ENCODE measurements around the gene SPAG4.

SPAG4 gene

DNA sequence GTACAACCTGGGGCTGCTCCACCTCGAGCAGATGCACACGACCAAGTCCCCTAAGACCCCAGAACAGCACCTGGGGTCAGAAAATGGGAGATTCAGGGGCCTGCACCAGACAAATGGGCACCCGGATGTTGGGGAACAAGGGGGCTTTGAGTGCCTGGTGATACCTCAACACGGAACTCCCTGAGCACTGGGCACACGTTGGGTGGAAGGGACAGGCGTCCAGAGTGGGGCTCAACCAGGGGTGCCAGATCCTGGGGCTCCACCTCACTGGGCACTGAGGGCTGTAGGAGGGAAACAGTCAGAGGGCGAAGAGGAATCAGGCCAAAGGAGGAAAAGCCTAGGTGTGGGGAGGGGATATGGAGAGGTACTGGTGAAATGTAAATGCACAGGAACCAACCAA is 33.5 kb upstream of the SPAG4 start:
- H3K4me3 ChIP-seq (ENCODE audit: low read depth, low read length) = no peak overlapping the region
- no peaks in the 10 kb centered on the region for H3K27me3 ChIP-seq (ENCODE audit: insufficient read depth, low read length)
- H2BK120ac ChIP-seq (ENCODE audit: insufficient read depth, low read length, poor library complexity) = no peak overlapping the region
- WGBS (ENCODE audit: extremely low coverage, insufficient coverage, insufficient read length) = no CpG with 5 or more reads among the region's 7 CpGs
- H3K9me3 ChIP-seq (ENCODE audit: insufficient read depth, low read depth, low read length) = peaks cover 2% of the 10 kb centered on the region
- no peak overlapping the region for H3K18ac ChIP-seq (ENCODE audit: low read length)
- H2AK5ac ChIP-seq (ENCODE audit: low read length) = no peak overlapping the region
- no peak overlapping the region for H3K4me2 ChIP-seq (ENCODE audit: low read length)
- no peak overlapping the region for H3K4ac ChIP-seq (ENCODE audit: low read depth, low read length)
- no peaks in the 10 kb centered on the region for H3K79me1 ChIP-seq (ENCODE audit: low read length)
- no peaks in the 10 kb centered on the region for H3K36me3 ChIP-seq (ENCODE audit: control insufficient read depth in 1 of 2, insufficient read depth in 2 of 2, low read length in 2 of 2)
- no peak overlapping the region for H2BK5ac ChIP-seq (ENCODE audit: low read depth, low read length, poor library complexity)
- no peak overlapping the region for H2BK12ac ChIP-seq (ENCODE audit: low read length)
- no peak overlapping the region for H3K23ac ChIP-seq (ENCODE audit: low read length)
- DNase-seq = no peak
- H2AFZ ChIP-seq (ENCODE audit: insufficient read depth, low read length, poor library complexity) = no peak overlapping the region
- no peak overlapping the region for H3K9ac ChIP-seq (ENCODE audit: low read length)
- peaks cover 5 to 6% of the 10 kb centered on the region in 2 experiments for H3K4me1 ChIP-seq (ENCODE audit: control insufficient read depth in 1 of 2, insufficient read depth in 2 of 2, low read length in 2 of 2)
- no peak overlapping the region for H3K14ac ChIP-seq (ENCODE audit: low read length)
- no peaks in the 10 kb centered on the region for H3K79me2 ChIP-seq (ENCODE audit: control insufficient read depth, insufficient read depth, low read length, poor library complexity)
- H3K27ac ChIP-seq (ENCODE audit: low read depth, low read length) = no peak overlapping the region
- H4K8ac ChIP-seq (ENCODE audit: low read depth, low read length) = no peak overlapping the region
- H4K91ac ChIP-seq (ENCODE audit: low read depth, low read length) = no peak overlapping the region
- H4K12ac ChIP-seq (ENCODE audit: low read depth, low read length) = no peak overlapping the region

DNA sequence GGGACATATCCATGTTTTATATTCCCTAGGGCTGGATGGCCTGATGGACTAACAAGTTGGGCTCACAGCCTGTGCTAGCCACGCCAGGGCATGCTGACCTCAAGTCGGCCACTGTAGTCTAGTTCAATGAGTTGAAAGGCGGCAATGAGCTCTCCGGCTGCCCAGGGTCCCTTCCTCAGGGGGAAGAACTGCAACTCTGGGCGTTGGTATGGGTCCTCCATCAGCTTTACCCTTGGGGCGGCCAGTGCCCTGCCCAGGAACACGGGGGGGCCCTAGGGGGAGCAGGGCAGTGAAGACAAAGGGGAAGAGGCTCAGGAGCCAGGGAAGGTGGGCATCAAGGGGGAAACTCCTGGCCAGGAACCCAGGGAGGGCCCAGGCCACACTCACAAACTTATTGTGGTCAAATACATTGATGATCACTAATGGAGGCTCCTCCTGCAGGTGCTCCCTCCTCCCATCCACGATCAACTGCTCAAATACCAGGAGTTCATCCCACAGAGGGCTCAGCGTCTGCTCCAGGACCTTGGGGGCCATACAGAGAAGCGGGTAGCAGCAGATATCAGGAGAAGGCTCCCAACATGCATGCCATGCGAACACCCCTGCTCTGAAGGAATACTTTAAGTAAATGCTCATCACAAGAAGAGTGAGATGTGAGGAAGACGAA is 32.8 kb upstream of the SPAG4 start:
- no peak overlapping the region for H4K12ac ChIP-seq (ENCODE audit: low read depth, low read length)
- no peak overlapping the region for H2BK5ac ChIP-seq (ENCODE audit: low read depth, low read length, poor library complexity)
- no peak overlapping the region for H3K27ac ChIP-seq (ENCODE audit: low read depth, low read length)
- no peak overlapping the region for H2BK12ac ChIP-seq (ENCODE audit: low read length)
- no peak overlapping the region for H3K4ac ChIP-seq (ENCODE audit: low read depth, low read length)
- H3K4me3 ChIP-seq (ENCODE audit: low read depth, low read length) = no peak overlapping the region
- H3K23ac ChIP-seq (ENCODE audit: low read length) = no peak overlapping the region
- no peak overlapping the region for H2AFZ ChIP-seq (ENCODE audit: insufficient read depth, low read length, poor library complexity)
- H4K8ac ChIP-seq (ENCODE audit: low read depth, low read length) = no peak overlapping the region
- H3K14ac ChIP-seq (ENCODE audit: low read length) = no peak overlapping the region
- peaks cover 5 to 6% of the 10 kb centered on the region in 2 experiments for H3K4me1 ChIP-seq (ENCODE audit: control insufficient read depth in 1 of 2, insufficient read depth in 2 of 2, low read length in 2 of 2)
- no CpG with 5 or more reads among the region's 12 CpGs for WGBS (ENCODE audit: extremely low coverage, insufficient coverage, insufficient read length)
- H3K79me2 ChIP-seq (ENCODE audit: control insufficient read depth, insufficient read depth, low read length, poor library complexity) = no peaks in the 10 kb centered on the region
- H3K27me3 ChIP-seq (ENCODE audit: insufficient read depth, low read length) = no peaks in the 10 kb centered on the region
- H3K9me3 ChIP-seq (ENCODE audit: insufficient read depth, low read depth, low read length) = peaks cover 2% of the 10 kb centered on the region
- no peak overlapping the region for H3K9ac ChIP-seq (ENCODE audit: low read length)
- H3K36me3 ChIP-seq (ENCODE audit: control insufficient read depth in 1 of 2, insufficient read depth in 2 of 2, low read length in 2 of 2) = no peaks in the 10 kb centered on the region
- no peak overlapping the region for H3K4me2 ChIP-seq (ENCODE audit: low read length)
- H3K79me1 ChIP-seq (ENCODE audit: low read length) = no peaks in the 10 kb centered on the region
- no peak overlapping the region for H2AK5ac ChIP-seq (ENCODE audit: low read length)
- no peak overlapping the region for H4K91ac ChIP-seq (ENCODE audit: low read depth, low read length)
- DNase-seq = no peak
- no peak overlapping the region for H3K18ac ChIP-seq (ENCODE audit: low read length)
- H2BK120ac ChIP-seq (ENCODE audit: insufficient read depth, low read length, poor library complexity) = no peak overlapping the region

DNA sequence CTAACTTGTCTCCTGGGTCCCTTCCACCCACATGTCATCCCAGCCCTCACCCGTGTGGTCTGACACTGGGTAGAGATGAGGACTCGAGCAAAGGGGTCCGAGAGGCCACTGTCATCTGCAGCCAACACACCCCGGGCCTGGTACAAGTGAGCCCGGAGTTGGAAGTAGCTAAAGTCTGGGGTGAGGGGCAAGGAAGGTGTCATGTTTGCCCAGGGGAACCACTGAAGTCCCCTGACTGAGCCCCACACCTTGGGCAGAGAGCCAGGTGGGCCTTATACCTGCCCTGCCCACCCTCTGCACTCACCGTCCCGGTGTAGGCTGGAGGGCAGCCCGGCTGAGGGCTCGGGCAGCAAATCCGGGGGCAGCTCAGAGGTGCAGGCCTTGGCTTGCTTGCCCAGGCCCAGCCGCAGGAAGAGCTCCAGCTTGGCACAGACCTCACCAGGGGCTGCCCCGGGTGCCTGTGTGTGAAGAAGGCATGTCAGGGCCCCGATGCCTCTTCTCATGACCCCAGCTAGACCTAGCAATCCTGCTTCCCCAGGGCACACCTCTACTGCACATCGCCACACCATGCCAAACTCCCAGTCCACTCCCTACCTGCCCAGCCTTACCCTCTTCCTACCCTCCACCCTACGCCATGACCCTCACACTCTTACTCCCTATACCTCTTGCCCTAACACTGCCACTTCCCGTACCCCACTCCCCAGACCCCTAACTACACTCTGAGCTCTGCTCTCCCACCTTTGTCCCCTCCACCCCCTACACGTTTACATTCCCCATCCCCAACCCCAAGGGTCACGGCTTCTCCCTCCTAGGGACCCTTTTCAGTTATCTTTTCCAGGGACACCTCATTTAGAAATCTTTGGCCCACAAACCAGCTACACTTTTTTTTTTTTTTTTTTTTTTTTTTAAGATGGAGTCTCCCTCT is 31.7 kb upstream of the SPAG4 start:
- Histone ChIP-seq H4K8ac (ENCODE audit: low read depth, low read length) (no peak overlapping the region), H4K12ac (ENCODE audit: low read depth, low read length) (no peak overlapping the region), H3K79me1 (ENCODE audit: low read length) (no peaks in the 10 kb centered on the region), H2AFZ (ENCODE audit: insufficient read depth, low read length, poor library complexity) (no peak overlapping the region), H3K9ac (ENCODE audit: low read length) (no peak overlapping the region), H2BK5ac (ENCODE audit: low read depth, low read length, poor library complexity) (no peak overlapping the region), H2BK120ac (ENCODE audit: insufficient read depth, low read length, poor library complexity) (no peak overlapping the region), H3K14ac (ENCODE audit: low read length) (no peak overlapping the region), H3K4me3 (ENCODE audit: low read depth, low read length) (no peak overlapping the region), H2BK12ac (ENCODE audit: low read length) (no peak overlapping the region), H4K91ac (ENCODE audit: low read depth, low read length) (no peak overlapping the region), H3K4me1 (ENCODE audit: control insufficient read depth in 1 of 2, insufficient read depth in 2 of 2, low read length in 2 of 2) (peaks cover 5 to 6% of the 10 kb centered on the region in 2 experiments), H3K23ac (ENCODE audit: low read length) (no peak overlapping the region), H2AK5ac (ENCODE audit: low read length) (no peak overlapping the region), H3K4ac (ENCODE audit: low read depth, low read length) (no peak overlapping the region), H3K27ac (ENCODE audit: low read depth, low read length) (no peak overlapping the region), H3K18ac (ENCODE audit: low read length) (no peak overlapping the region), H3K79me2 (ENCODE audit: control insufficient read depth, insufficient read depth, low read length, poor library complexity) (no peaks in the 10 kb centered on the region), H3K27me3 (ENCODE audit: insufficient read depth, low read length) (no peaks in the 10 kb centered on the region), H3K36me3 (ENCODE audit: control insufficient read depth in 1 of 2, insufficient read depth in 2 of 2, low read length in 2 of 2) (no peaks in the 10 kb centered on the region), H3K9me3 (ENCODE audit: insufficient read depth, low read depth, low read length) (peaks cover 2% of the 10 kb centered on the region), H3K4me2 (ENCODE audit: low read length) (no peak overlapping the region)
- DNase-seq = no peak
- 100% methylated on average over 1 of the region's 18 CpGs for WGBS (ENCODE audit: extremely low coverage, insufficient coverage, insufficient read length)

DNA sequence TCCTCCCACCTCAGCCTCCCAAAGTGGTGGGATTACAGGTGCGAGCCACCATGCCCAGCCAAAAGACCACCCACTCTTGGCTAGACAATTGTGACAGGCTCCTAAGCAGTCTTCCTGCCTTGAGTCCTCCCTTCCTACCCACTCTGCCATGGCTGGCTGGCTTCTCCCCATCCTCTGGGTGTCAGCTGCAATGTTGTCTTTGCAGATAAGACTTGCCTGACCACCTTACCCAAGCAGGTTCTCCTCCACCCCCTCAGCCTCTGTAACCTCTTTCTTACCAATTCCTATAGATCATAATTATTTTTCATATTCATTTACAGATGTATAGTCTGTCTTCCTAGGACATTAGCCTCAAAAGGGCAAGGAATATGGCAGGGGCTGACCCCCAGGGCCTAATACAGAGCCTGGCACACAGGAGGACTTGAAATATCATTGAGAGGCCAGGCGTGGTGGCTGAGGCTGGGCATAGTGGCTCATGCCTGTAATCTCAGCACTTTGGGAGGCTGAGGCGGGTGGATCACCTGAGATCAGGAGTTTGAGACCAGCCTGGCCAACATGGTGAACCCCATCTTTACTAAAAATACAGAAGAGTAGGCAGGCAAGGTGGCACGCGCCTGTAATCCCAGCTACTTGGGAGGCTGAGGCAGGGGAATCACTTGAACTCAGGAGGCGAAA is 28.7 kb upstream of the SPAG4 start:
- H3K4me1 ChIP-seq (ENCODE audit: control insufficient read depth in 1 of 2, insufficient read depth in 2 of 2, low read length in 2 of 2) = peaks cover 5 to 6% of the 10 kb centered on the region in 2 experiments
- H3K9me3 ChIP-seq (ENCODE audit: insufficient read depth, low read depth, low read length) = peaks cover 2% of the 10 kb centered on the region
- H3K27me3 ChIP-seq (ENCODE audit: insufficient read depth, low read length) = no peaks in the 10 kb centered on the region
- no peaks in the 10 kb centered on the region for H3K36me3 ChIP-seq (ENCODE audit: control insufficient read depth in 1 of 2, insufficient read depth in 2 of 2, low read length in 2 of 2)
- H2BK120ac ChIP-seq (ENCODE audit: insufficient read depth, low read length, poor library complexity) = no peak overlapping the region
- H3K4ac ChIP-seq (ENCODE audit: low read depth, low read length) = no peak overlapping the region
- no peak overlapping the region for H3K23ac ChIP-seq (ENCODE audit: low read length)
- WGBS (ENCODE audit: extremely low coverage, insufficient coverage, insufficient read length) = no CpG with 5 or more reads among the region's 6 CpGs
- no peak overlapping the region for H3K4me3 ChIP-seq (ENCODE audit: low read depth, low read length)
- H3K27ac ChIP-seq (ENCODE audit: low read depth, low read length) = no peak overlapping the region
- H2AFZ ChIP-seq (ENCODE audit: insufficient read depth, low read length, poor library complexity) = no peak overlapping the region
- no peak for DNase-seq
- H2BK12ac ChIP-seq (ENCODE audit: low read length) = no peak overlapping the region
- no peak overlapping the region for H4K12ac ChIP-seq (ENCODE audit: low read depth, low read length)
- no peaks in the 10 kb centered on the region for H3K79me2 ChIP-seq (ENCODE audit: control insufficient read depth, insufficient read depth, low read length, poor library complexity)
- H3K4me2 ChIP-seq (ENCODE audit: low read length) = no peak overlapping the region
- no peak overlapping the region for H3K9ac ChIP-seq (ENCODE audit: low read length)
- H2AK5ac ChIP-seq (ENCODE audit: low read length) = no peak overlapping the region
- no peak overlapping the region for H3K18ac ChIP-seq (ENCODE audit: low read length)
- no peak overlapping the region for H2BK5ac ChIP-seq (ENCODE audit: low read depth, low read length, poor library complexity)
- H3K14ac ChIP-seq (ENCODE audit: low read length) = no peak overlapping the region
- H4K8ac ChIP-seq (ENCODE audit: low read depth, low read length) = no peak overlapping the region
- H3K79me1 ChIP-seq (ENCODE audit: low read length) = no peaks in the 10 kb centered on the region
- no peak overlapping the region for H4K91ac ChIP-seq (ENCODE audit: low read depth, low read length)
